ENCODE results near the gene GDNF. TPM values are rescaled to one million over a fixed set of nuclear protein-coding genes. Genes with fewer than 3 reads are reported as not detected.
"Not testable (repeated sequence)": the region's sequence is repeated elsewhere in the genome, so short reads cannot be mapped to it uniquely, and the experiment has no call there.

GDNF gene
- not detected for total RNA-seq
- long read RNA-seq = 0 reads

DNA sequence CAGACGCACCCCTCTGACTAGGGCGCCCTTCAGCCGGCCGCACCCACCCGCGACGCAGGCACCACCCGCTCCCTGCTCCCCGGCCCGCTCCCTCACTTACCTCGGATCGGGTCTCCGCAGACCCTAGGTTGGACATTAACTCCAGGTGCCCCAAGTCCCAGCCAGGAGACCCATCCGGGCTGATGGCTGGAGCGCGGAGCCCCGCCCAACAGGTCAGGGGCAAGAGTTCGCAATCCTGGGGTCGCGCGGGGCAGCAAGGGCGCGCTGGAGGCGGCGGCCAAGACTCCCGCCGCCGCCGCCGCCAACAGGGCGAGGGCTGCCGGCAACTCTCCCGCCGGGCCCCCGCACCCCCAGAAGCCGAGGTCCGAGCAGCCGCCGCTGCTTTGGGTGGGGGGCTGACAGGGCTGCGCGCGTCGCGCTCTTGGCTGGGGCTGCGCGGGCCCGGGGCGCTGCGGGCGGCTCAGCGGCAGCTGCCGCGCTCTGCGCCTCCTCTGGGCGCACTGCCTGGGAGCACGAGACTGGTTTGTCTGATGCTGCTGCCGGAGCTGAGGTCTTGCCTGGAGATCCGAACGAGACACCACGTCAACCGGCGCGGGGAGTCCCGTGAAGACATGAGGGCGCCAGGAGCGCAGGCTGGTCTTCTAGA, at the start of gene GDNF:
Gene GDNF, minus strand, starts transcription at position 635 of the 646 bp plus-strand sequence. CDS start 5,245 bp downstream, outside the sequence.
- peak; percentile 61 for ATAC-seq

DNA sequence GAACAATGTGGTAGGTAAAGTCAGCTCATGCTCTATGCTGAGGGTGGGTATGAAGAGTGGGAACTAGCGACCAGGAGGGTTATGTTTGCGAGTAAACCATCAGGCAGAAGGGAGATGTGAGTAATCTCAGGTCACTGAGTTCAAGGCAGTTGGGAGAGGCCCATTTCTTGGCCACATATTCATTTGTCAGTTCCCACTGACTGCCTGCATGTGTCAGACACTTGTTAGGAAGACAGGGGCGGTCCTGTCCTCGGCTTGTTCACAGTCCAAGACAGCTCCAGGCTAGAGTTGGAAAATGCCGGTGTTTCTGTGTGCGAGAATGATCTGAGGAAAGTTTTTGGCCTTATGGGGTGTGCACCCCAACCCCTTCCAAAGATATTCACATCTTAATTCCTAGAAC, 48.6 kb upstream of the GDNF start:
- no peak for DNase-seq (ENCODE audit: missing footprints)
- ATAC-seq = no peak
- intact Hi-C loops (cut with DNase I) = no loop called here

More for the DNA sequence above, at the start of gene GDNF:
- no peak for DNase-seq (ENCODE audit: missing footprints)
- intact Hi-C loops (cut with DNase I) = loop anchor here (1.0 to 5.0 kb wide), 2 partner anchors 63 to 354 kb away; no protein-coding TSS in a partner anchor

DNA sequence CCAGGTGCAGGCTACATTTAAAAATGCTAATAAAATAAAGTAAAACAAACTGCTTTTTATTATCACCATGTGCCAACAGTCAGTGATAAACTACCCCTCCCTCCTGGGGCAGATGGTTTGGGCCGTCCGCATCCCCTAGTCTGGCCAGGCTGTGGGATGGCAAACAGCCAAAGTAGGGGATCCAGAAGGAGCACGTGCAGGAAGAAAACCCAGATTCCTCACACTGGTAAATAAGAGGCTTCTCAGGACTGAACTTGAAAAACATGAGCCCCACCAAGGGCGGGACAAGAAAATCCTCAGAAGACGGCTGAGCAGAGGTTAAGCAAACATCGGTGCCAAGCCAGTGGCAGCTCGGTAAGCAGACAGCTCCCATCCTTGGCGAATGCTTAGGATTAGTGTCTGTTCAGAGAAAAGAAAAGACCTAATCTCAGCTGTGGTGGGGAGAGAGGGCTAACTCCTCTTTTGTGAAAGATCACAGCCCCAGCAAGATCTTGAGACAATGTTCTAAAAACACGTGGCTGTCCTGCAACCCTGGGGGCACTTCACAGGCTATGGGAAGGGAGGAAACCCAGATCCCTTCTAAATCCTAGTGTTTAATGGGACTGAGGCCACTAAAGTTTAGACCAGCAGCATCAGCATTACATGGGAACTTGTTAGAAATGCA, 46.5 kb upstream of the GDNF start:
- DNase-seq (ENCODE audit: missing footprints) (no peak), ATAC-seq (no peak)
- intact Hi-C loops (cut with DNase I) = no loop called here

- ATAC-seq = no peak
- intact Hi-C loops (cut with DNase I) = no loop called here
- DNase-seq (ENCODE audit: missing footprints) = no peak
Observed at GRCh38 chr5:37882636-37883035, 42.8 kb upstream of the GDNF start.

GRCh38 chr5:37881359-37881758, 41.5 kb upstream of the GDNF start:
- DNase-seq (ENCODE audit: missing footprints) (no peak), ATAC-seq (no peak)
- intact Hi-C loops (cut with DNase I) = no loop called here

DNA sequence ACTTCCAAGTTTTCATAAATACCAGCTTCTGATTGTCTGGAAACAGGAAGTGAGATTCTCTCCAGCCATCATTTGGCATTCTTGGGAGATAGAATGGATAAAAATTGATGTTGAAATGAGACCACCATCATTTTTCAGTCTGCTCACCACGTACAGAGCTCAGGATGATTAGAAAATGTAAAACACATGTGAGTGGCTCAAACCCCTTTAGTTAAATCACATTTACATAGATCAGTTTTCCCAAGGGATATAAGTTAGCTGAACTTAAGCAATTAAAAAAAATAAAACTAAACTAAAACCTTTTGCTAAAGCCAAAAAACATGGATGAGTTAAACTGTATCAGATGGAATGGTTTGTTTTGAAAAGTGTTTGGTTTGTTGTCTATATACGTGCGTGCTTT, 37.1 kb upstream of the GDNF start:
- intact Hi-C loops (cut with DNase I) = no loop called here
- ATAC-seq = no peak
- DNase-seq (ENCODE audit: missing footprints) = no peak

- ATAC-seq (no peak), DNase-seq (ENCODE audit: missing footprints) (no peak)
- intact Hi-C loops (cut with DNase I) = no loop called here
Observed at GRCh38 chr5:37876245-37876644, 36.4 kb upstream of the GDNF start.

GRCh38 chr5:37875051-37875787, 35.4 kb upstream of the GDNF start:
- DNase-seq (ENCODE audit: missing footprints) = no peak
- ATAC-seq = no peak
- intact Hi-C loops (cut with DNase I) = no loop called here

- ATAC-seq (no peak), DNase-seq (ENCODE audit: missing footprints) (no peak)
- intact Hi-C loops (cut with DNase I) = no loop called here
Observed at GRCh38 chr5:37873988-37874387, 34.1 kb upstream of the GDNF start.

- DNase-seq (ENCODE audit: missing footprints) (no peak), ATAC-seq (no peak)
- intact Hi-C loops (cut with DNase I) = no loop called here
Observed at GRCh38 chr5:37871023-37871815, 31.4 kb upstream of the GDNF start.

GRCh38 chr5:37869216-37869615, 29.4 kb upstream of the GDNF start:
- no peak for ATAC-seq
- intact Hi-C loops (cut with DNase I) = no loop called here
- no peak for DNase-seq (ENCODE audit: missing footprints)

GRCh38 chr5:37867654-37868053, 27.8 kb upstream of the GDNF start:
- ATAC-seq = no peak
- intact Hi-C loops (cut with DNase I) = loop anchor here (1.0 kb wide), 1 partner anchor 18 kb away; no protein-coding TSS in a partner anchor

GRCh38 chr5:37862907-37863306, 23.1 kb upstream of the GDNF start:
- DNase-seq (ENCODE audit: missing footprints); intact Hi-C loops (cut with DNase I); ATAC-seq: not testable (repeated sequence)

More at GRCh38 chr5:37867654-37868053, 27.8 kb upstream of the GDNF start:
- no peak for DNase-seq (ENCODE audit: missing footprints)

- DNase-seq (ENCODE audit: missing footprints) (no peak), ATAC-seq (no peak)
- intact Hi-C loops (cut with DNase I) = no loop called here
Observed at GRCh38 chr5:37860206-37860605, 20.4 kb upstream of the GDNF start.

- DNase-seq (ENCODE audit: missing footprints) (no peak), ATAC-seq (no peak)
- intact Hi-C loops (cut with DNase I) = no loop called here
Observed at GRCh38 chr5:37859805-37860204, 20.0 kb upstream of the GDNF start.

GRCh38 chr5:37858250-37858649, 18.4 kb upstream of the GDNF start:
- no peak for DNase-seq (ENCODE audit: missing footprints)
- intact Hi-C loops (cut with DNase I) = no loop called here
- ATAC-seq = no peak

- intact Hi-C loops (cut with DNase I) = no loop called here
- no peak for DNase-seq (ENCODE audit: missing footprints)
- ATAC-seq = no peak
Observed at GRCh38 chr5:37857696-37858095, 17.9 kb upstream of the GDNF start.

DNA sequence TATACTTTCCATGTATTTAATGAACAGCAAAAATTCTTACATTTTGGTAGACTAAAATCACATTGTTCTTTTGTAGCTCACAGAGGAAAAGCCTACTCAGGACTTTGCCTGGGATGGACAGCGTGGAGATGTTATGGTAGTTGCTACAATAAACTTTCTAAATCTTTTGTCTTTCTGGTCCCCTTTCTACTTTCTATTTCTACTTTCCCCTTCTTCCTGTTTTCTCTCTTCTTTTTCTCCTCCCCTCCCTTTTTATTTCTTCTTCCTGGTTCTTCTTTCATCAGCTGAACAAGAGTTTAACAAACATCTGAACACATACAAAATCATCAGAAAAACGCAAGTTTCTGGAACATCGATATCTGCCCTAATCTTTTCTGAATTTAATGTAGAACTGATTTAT, 15.6 kb upstream of the GDNF start:
- no peak for DNase-seq (ENCODE audit: missing footprints)
- intact Hi-C loops (cut with DNase I) = no loop called here
- ATAC-seq = no peak

DNA sequence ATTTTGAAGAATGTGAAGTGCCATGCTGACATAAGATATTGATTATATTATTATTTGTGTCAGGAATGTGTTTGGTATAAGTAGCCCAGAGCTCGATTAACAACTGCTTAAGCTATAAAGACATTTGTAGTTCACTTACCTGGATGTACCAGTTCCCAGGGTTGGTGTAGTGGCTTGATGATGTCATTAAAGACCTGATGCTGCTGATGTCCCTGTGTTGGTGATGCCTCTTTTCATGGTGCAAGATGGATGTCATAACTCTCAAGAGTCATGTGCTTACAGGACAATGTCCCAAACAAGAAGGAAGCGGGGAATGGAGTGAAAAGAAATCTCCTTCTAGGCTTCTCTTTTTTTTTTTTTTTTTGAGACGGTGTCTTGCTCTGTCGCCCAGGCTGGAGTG, 11.5 kb upstream of the GDNF start:
- DNase-seq (ENCODE audit: missing footprints) (no peak), ATAC-seq (no peak)
- intact Hi-C loops (cut with DNase I) = no loop called here

Measured in Right ventricle myocardium inferior (tissue), 1 donor.